Measurements from ENCODE around the gene EPHA3.

The EPHA3 gene

GRCh38 chr3:89447243-89447642 is 339.8 kb downstream of the EPHA3 start:
- Mint-ChIP-seq H3K4me3 (no peak overlapping the region), H3K36me3 (no peaks in the 10 kb centered on the region), H3K4me1 (no peaks in the 10 kb centered on the region), H3K27me3 (no peaks in the 10 kb centered on the region), H3K27ac (no peak overlapping the region), H3K9me3 (no peaks in the 10 kb centered on the region)

- no peak overlapping the region for H3K27ac Mint-ChIP-seq
- H3K4me1 Mint-ChIP-seq: no peaks in the 10 kb centered on the region
- no peaks in the 10 kb centered on the region for H3K27me3 Mint-ChIP-seq
- H3K9me3 Mint-ChIP-seq: peaks cover 5% of the 10 kb centered on the region
- H3K36me3 Mint-ChIP-seq: no peaks in the 10 kb centered on the region
- no peak overlapping the region for H3K4me3 Mint-ChIP-seq
Observed at GRCh38 chr3:89449086-89449485, 341.7 kb downstream of the EPHA3 start.

GRCh38 chr3:89452066-89452465 is 344.6 kb downstream of the EPHA3 start:
- Mint-ChIP-seq H3K36me3 (no peaks in the 10 kb centered on the region), H3K4me1 (no peaks in the 10 kb centered on the region), H3K9me3 (peaks cover 13% of the 10 kb centered on the region), H3K27me3 (no peaks in the 10 kb centered on the region), H3K27ac (no peak overlapping the region), H3K4me3 (no peak overlapping the region)

GRCh38 chr3:89455240-89455639 is 347.8 kb downstream of the EPHA3 start:
- H3K9me3 Mint-ChIP-seq: peaks cover 19% of the 10 kb centered on the region

GRCh38 chr3:89467898-89468363 is 360.5 kb downstream of the EPHA3 start:
- Mint-ChIP-seq H3K27ac (no peak overlapping the region), H3K36me3 (no peaks in the 10 kb centered on the region), H3K27me3 (no peaks in the 10 kb centered on the region), H3K9me3 (no peaks in the 10 kb centered on the region), H3K4me1 (no peaks in the 10 kb centered on the region), H3K4me3 (no peak overlapping the region)

More at GRCh38 chr3:89455240-89455639, 347.8 kb downstream of the EPHA3 start:
- Mint-ChIP-seq H3K27me3 (no peaks in the 10 kb centered on the region), H3K27ac (no peak overlapping the region), H3K4me1 (no peaks in the 10 kb centered on the region), H3K4me3 (no peak overlapping the region), H3K36me3 (no peaks in the 10 kb centered on the region)

GRCh38 chr3:89472101-89472500 is 364.7 kb downstream of the EPHA3 start:
- Mint-ChIP-seq H3K9me3 (peaks cover 14% of the 10 kb centered on the region), H3K4me3 (no peak overlapping the region), H3K36me3 (no peaks in the 10 kb centered on the region), H3K4me1 (no peaks in the 10 kb centered on the region), H3K27ac (no peak overlapping the region), H3K27me3 (no peaks in the 10 kb centered on the region)

- Mint-ChIP-seq H3K27me3 (no peaks in the 10 kb centered on the region), H3K36me3 (no peaks in the 10 kb centered on the region), H3K4me3 (no peak overlapping the region), H3K9me3 (peaks cover 20% of the 10 kb centered on the region), H3K4me1 (no peaks in the 10 kb centered on the region), H3K27ac (no peak overlapping the region)
Observed at GRCh38 chr3:89474333-89475130, 367.1 kb downstream of the EPHA3 start.

- H3K4me1 Mint-ChIP-seq: no peaks in the 10 kb centered on the region
- no peak overlapping the region for H3K27ac Mint-ChIP-seq
- H3K27me3 Mint-ChIP-seq: no peaks in the 10 kb centered on the region
- H3K4me3 Mint-ChIP-seq: no peak overlapping the region
- no peaks in the 10 kb centered on the region for H3K36me3 Mint-ChIP-seq
- H3K9me3 Mint-ChIP-seq: peaks cover 12% of the 10 kb centered on the region
Observed at GRCh38 chr3:89488800-89489580, 381.6 kb downstream of the EPHA3 start.

GRCh38 chr3:89490129-89490528 is 382.7 kb downstream of the EPHA3 start:
- Mint-ChIP-seq H3K27ac (no peak overlapping the region), H3K4me1 (no peaks in the 10 kb centered on the region), H3K9me3 (peaks cover 12% of the 10 kb centered on the region), H3K27me3 (no peaks in the 10 kb centered on the region), H3K36me3 (no peaks in the 10 kb centered on the region), H3K4me3 (no peak overlapping the region)

- Mint-ChIP-seq H3K4me3 (no peak overlapping the region), H3K4me1 (no peaks in the 10 kb centered on the region), H3K9me3 (peaks cover 8% of the 10 kb centered on the region), H3K27me3 (no peaks in the 10 kb centered on the region), H3K27ac (no peak overlapping the region), H3K36me3 (no peaks in the 10 kb centered on the region)
Observed at GRCh38 chr3:89494734-89495133, 387.3 kb downstream of the EPHA3 start.

- Mint-ChIP-seq H3K27me3 (no peaks in the 10 kb centered on the region), H3K4me3 (no peak overlapping the region), H3K4me1 (no peaks in the 10 kb centered on the region), H3K27ac (no peak overlapping the region), H3K9me3 (peaks cover 5% of the 10 kb centered on the region), H3K36me3 (no peaks in the 10 kb centered on the region)
Observed at GRCh38 chr3:89503891-89504391, 396.5 kb downstream of the EPHA3 start.

GRCh38 chr3:89504432-89504831 is 397.0 kb downstream of the EPHA3 start:
- Mint-ChIP-seq H3K4me3 (no peak overlapping the region), H3K36me3 (no peaks in the 10 kb centered on the region), H3K27me3 (no peaks in the 10 kb centered on the region), H3K4me1 (no peaks in the 10 kb centered on the region), H3K27ac (no peak overlapping the region), H3K9me3 (peaks cover 5% of the 10 kb centered on the region)

- no peaks in the 10 kb centered on the region for H3K4me1 Mint-ChIP-seq
- H3K27ac Mint-ChIP-seq: no peak overlapping the region
- peaks cover 10% of the 10 kb centered on the region for H3K9me3 Mint-ChIP-seq
- H3K4me3 Mint-ChIP-seq: no peak overlapping the region
- H3K27me3 Mint-ChIP-seq: no peaks in the 10 kb centered on the region
- no peaks in the 10 kb centered on the region for H3K36me3 Mint-ChIP-seq
Observed at GRCh38 chr3:89506462-89507103, 399.2 kb downstream of the EPHA3 start.

GRCh38 chr3:89521328-89521727 is 413.9 kb downstream of the EPHA3 start:
- no peaks in the 10 kb centered on the region for H3K9me3 Mint-ChIP-seq
- H3K36me3 Mint-ChIP-seq: no peaks in the 10 kb centered on the region
- H3K4me1 Mint-ChIP-seq: no peaks in the 10 kb centered on the region
- no peaks in the 10 kb centered on the region for H3K27me3 Mint-ChIP-seq
- H3K27ac Mint-ChIP-seq: no peak overlapping the region
- H3K4me3 Mint-ChIP-seq: no peak overlapping the region

GRCh38 chr3:89522155-89522554 is 414.7 kb downstream of the EPHA3 start:
- Mint-ChIP-seq H3K4me3 (no peak overlapping the region), H3K27me3 (no peaks in the 10 kb centered on the region), H3K36me3 (no peaks in the 10 kb centered on the region), H3K9me3 (peaks cover 6% of the 10 kb centered on the region), H3K4me1 (no peaks in the 10 kb centered on the region), H3K27ac (no peak overlapping the region)

GRCh38 chr3:89525609-89526008 is 418.2 kb downstream of the EPHA3 start:
- Mint-ChIP-seq H3K27ac (no peak overlapping the region), H3K4me1 (no peaks in the 10 kb centered on the region), H3K27me3 (no peaks in the 10 kb centered on the region), H3K9me3 (peaks cover 16% of the 10 kb centered on the region), H3K4me3 (no peak overlapping the region), H3K36me3 (no peaks in the 10 kb centered on the region)
